CD14-positive monocyte (primary cell): ENCODE measurements around the gene ATXN1. TPM values are rescaled to one million over a fixed set of nuclear protein-coding genes. Genes with fewer than 3 reads are reported as not detected.

Experiments
- DNase-seq, 3 donors: peaks; one replicate each; pipeline ENCODE4 v3.0.0-alpha.2; 2011 to 2022
- H2AFZ ChIP-seq: 2 replicates; pipeline ENCODE4 v1.6.0; 2012; ENCODE audit warnings: mild to moderate bottlenecking, low read depth, low read length, inconsistent platforms; ENCODE audit not compliant: insufficient read depth, poor library complexity, severe bottlenecking
- H3K27ac ChIP-seq, 2 donors: 1 replicate in 1 of 2; 2 replicates in 1 of 2; pipeline ENCODE4 v1.5.1; 2012 to 2013; ENCODE audit warnings: low read length in 2 of 2, control low read depth in 1 of 2, inconsistent platforms in 1 of 2, low read depth in 1 of 2, mild to moderate bottlenecking in 1 of 2
- H3K27me3 ChIP-seq, 2 donors: one replicate each; pipeline versions ENCODE4 v1.6.0 to v1.6.1; 2011 to 2013; ENCODE audit warnings: low read length in 2 of 2; ENCODE audit not compliant: control insufficient read depth in 2 of 2, insufficient read depth in 2 of 2
- H3K36me3 ChIP-seq, 2 donors: replicated peaks in 1 of 2; 1 replicate in 1 of 2; 2 replicates in 1 of 2; pipeline versions ENCODE4 v1.5.1 to v1.6.1; 2012 to 2013; ENCODE audit warnings: low read length in 2 of 2, control low read depth in 1 of 2, inconsistent platforms in 1 of 2, mild to moderate bottlenecking in 1 of 2; ENCODE audit not compliant: insufficient read depth in 2 of 2, control insufficient read depth in 1 of 2
- H3K4me1 ChIP-seq, 2 donors: 1 replicate in 1 of 2; 2 replicates in 1 of 2; pipeline versions ENCODE4 v1.5.1 to v1.6.1; 2012 to 2013; ENCODE audit warnings: low read length in 2 of 2, control low read depth in 1 of 2, inconsistent platforms in 1 of 2, mild to moderate bottlenecking in 1 of 2, moderate library complexity in 1 of 2; ENCODE audit not compliant: insufficient read depth in 2 of 2, control insufficient read depth in 1 of 2
- H3K4me2 ChIP-seq: replicated peaks from 2 replicates; pipeline ENCODE3; 2012; ENCODE audit warnings: low read length, moderate library complexity, mild to moderate bottlenecking; ENCODE audit not compliant: poor library complexity, severe bottlenecking; ENCODE audit errors: extremely low read depth
- H3K4me3 ChIP-seq, 3 experiments: fragments of 200-600 bp in 1 of 3; sonication (generic) in 1 of 3; replicated peaks in 1 of 3; 1 replicate in 2 of 3; 2 replicates in 1 of 3; pipeline ENCODE4 v1.5.1; 2011 to 2013; ENCODE audit warnings: low read length in 3 of 3, mild to moderate bottlenecking in 3 of 3, control low read depth in 2 of 3, low read depth in 2 of 3, inconsistent platforms in 1 of 3, moderate library complexity in 1 of 3
- H3K79me2 ChIP-seq: 2 replicates; pipeline ENCODE4 v1.6.0; 2012; ENCODE audit warnings: mild to moderate bottlenecking, control low read depth, inconsistent platforms, low read length, moderate library complexity; ENCODE audit not compliant: insufficient read depth
- H3K9ac ChIP-seq: 2 replicates; pipeline ENCODE4 v1.6.0; 2017; ENCODE audit warnings: low read length, mild to moderate bottlenecking; ENCODE audit not compliant: insufficient read depth, poor library complexity, severe bottlenecking
- H3K9me3 ChIP-seq, 2 donors: replicated peaks in 1 of 2; 1 replicate in 1 of 2; 2 replicates in 1 of 2; pipeline versions ENCODE4 v1.5.1 to v1.6.1; 2012 to 2013; ENCODE audit warnings: low read length in 2 of 2, control low read depth in 1 of 2; ENCODE audit not compliant: control insufficient read depth in 1 of 2, insufficient read depth in 1 of 2
- H4K20me1 ChIP-seq: 2 replicates; pipeline ENCODE4 v1.6.0; 2012; ENCODE audit warnings: mild to moderate bottlenecking, low read length, control low read depth, moderate library complexity; ENCODE audit not compliant: insufficient read depth
- H3K27ac Mint-ChIP-seq, 7 donors: one replicate each; pipeline ENCODE4 v1.8.0; 2020; ENCODE audit warnings: mild to moderate bottlenecking in 7 of 7, mixed read lengths in 7 of 7, moderate library complexity in 6 of 7, inconsistent platforms in 2 of 7
- H3K27me3 Mint-ChIP-seq, 3 donors: one replicate each; pipeline ENCODE4 v1.8.0; 2021 to 2022; ENCODE audit warnings: low read depth in 3 of 3, mild to moderate bottlenecking in 3 of 3, mixed read lengths in 3 of 3, moderate library complexity in 3 of 3, inconsistent platforms in 1 of 3
- H3K36me3 Mint-ChIP-seq, 2 donors: one replicate each; pipeline ENCODE4 v1.8.0; 2020; ENCODE audit warnings: mixed read lengths in 2 of 2, inconsistent platforms in 1 of 2, mild to moderate bottlenecking in 1 of 2
- H3K4me1 Mint-ChIP-seq: one replicate; pipeline ENCODE4 v1.8.0; 2020; ENCODE audit warnings: mild to moderate bottlenecking, mixed read lengths
- H3K4me3 Mint-ChIP-seq, 2 donors: one replicate each; pipeline ENCODE4 v1.8.0; 2020; ENCODE audit warnings: mild to moderate bottlenecking in 2 of 2, mixed read lengths in 2 of 2, moderate library complexity in 1 of 2
- H3K9me3 Mint-ChIP-seq, 7 donors: one replicate each; pipeline ENCODE4 v1.8.0; 2020 to 2022; ENCODE audit warnings: mixed read lengths in 7 of 7, mild to moderate bottlenecking in 6 of 7, moderate library complexity in 6 of 7, inconsistent platforms in 2 of 7
- CTCF ChIP-seq: fragments of 200-600 bp; IDR thresholded peaks from one replicate; pipeline ENCODE4 v1.8.0; 2022; ENCODE audit warnings: antibody characterized with exemption, mild to moderate bottlenecking
- WGBS: methylation state at CpG from one replicate; pipeline ENCODE4 v1.1.5; 2013; ENCODE audit warnings: missing lambda C conversion rate; ENCODE audit not compliant: insufficient coverage; 5-methylcytosine and 5-hydroxymethylcytosine counted together
- intact Hi-C, 2 donors: fragments of 100-400 bp; cut with micrococcal nuclease; formaldehyde crosslinking; loops; one replicate each; pipeline versions ENCODE4 v1.15.0 to v1.15.1; 2023
- polyA plus RNA-seq, 3 donors: library from polyadenylated mRNA; depleted of rRNA in 1 of 3; unstranded in 2 of 3; stranded (reverse) in 1 of 3; fragments of 300-500 nt in 2 of 3; fragments of >200 nt in 1 of 3; fragmentation: Illumina TruSeq in 2 of 3; gene quantifications; 1 replicate in 2 of 3; 2 replicates in 1 of 3; pipeline ENCODE4 v1.2.3, GENCODE V29; 2012 to 2021

ATXN1 gene
- polyA plus RNA-seq, 3 donors, result 8.8 to 19.1 (median 10.9) TPM

GRCh38 chr6:16419636-16420336 lies 341.5 kb downstream of the ATXN1 start:
- 100% methylated on average over 2 of the region's 10 CpGs for WGBS
- no peaks in the 10 kb centered on the region for H3K27me3 ChIP-seq
- no peak for TF ChIP-seq CTCF
- H4K20me1 ChIP-seq, result peaks cover 5% of the 10 kb centered on the region
- no peak overlapping the region for H2AFZ ChIP-seq
- peaks cover 10% of the 10 kb centered on the region for H3K4me1 Mint-ChIP-seq
- intact Hi-C loops, result no loop called here
- H3K27ac ChIP-seq, result no peak overlapping the region
- no peaks in the 10 kb centered on the region for H3K9me3 ChIP-seq
- H3K9me3 Mint-ChIP-seq, result no peaks in the 10 kb centered on the region
- H3K79me2 ChIP-seq, result no peaks in the 10 kb centered on the region
- H3K4me3 Mint-ChIP-seq, result no peak overlapping the region
- H3K4me2 ChIP-seq, result no peak overlapping the region
- H3K36me3 ChIP-seq, result no peaks in the 10 kb centered on the region
- H3K27me3 Mint-ChIP-seq, result peaks cover 0 to 1% (median 0%) of the 10 kb centered on the region in 3 donors
- no peak overlapping the region for H3K4me3 ChIP-seq
- H3K36me3 Mint-ChIP-seq, result peaks cover 0 to 8% of the 10 kb centered on the region in 2 donors
- no peaks in the 10 kb centered on the region for H3K4me1 ChIP-seq
- DNase-seq, result no peak
- peak overlapping the region in 1 of 7 donors; percentile 67 for H3K27ac Mint-ChIP-seq
- H3K9ac ChIP-seq, result no peak overlapping the region

GRCh38 chr6:16418151-16418550 lies 343.1 kb downstream of the ATXN1 start:
- H3K4me1 Mint-ChIP-seq, result peaks cover 17% of the 10 kb centered on the region
- no peak for DNase-seq
- peaks cover 2 to 6% of the 10 kb centered on the region in 2 donors for H3K36me3 Mint-ChIP-seq
- Histone ChIP-seq H3K36me3 (no peaks in the 10 kb centered on the region), H3K27ac (no peak overlapping the region), H3K79me2 (no peaks in the 10 kb centered on the region), H3K4me1 (no peaks in the 10 kb centered on the region), H4K20me1 (peaks cover 8% of the 10 kb centered on the region), H3K4me3 (no peak overlapping the region), H3K27me3 (no peaks in the 10 kb centered on the region), H2AFZ (no peak overlapping the region), H3K4me2 (no peak overlapping the region), H3K9me3 (no peaks in the 10 kb centered on the region), H3K9ac (no peak overlapping the region)
- H3K27ac Mint-ChIP-seq, result no peak overlapping the region
- H3K9me3 Mint-ChIP-seq, result no peaks in the 10 kb centered on the region
- no peak overlapping the region for H3K4me3 Mint-ChIP-seq
- whole genome bisulfite sequencing, result no CpG with 5 or more reads among the region's 2 CpGs
- peaks cover 0 to 1% (median 0%) of the 10 kb centered on the region in 3 donors for H3K27me3 Mint-ChIP-seq
- TF ChIP-seq CTCF, result no peak
- intact Hi-C loops, result no loop called here
